Medulla oblongata (tissue), 1 donor: ENCODE results near the gene LARP4B.

Source experiments
- DNase-seq: peaks from one replicate; pipeline ENCODE4 v3.0.0-alpha.2; 2015; ENCODE audit errors: extremely low spot score

Gene LARP4B

GRCh38 chr10:807163-807957, 124.1 kb downstream of the LARP4B start:
- no peak for DNase-seq

GRCh38 chr10:806451-807162, 124.9 kb downstream of the LARP4B start:
- DNase-seq, result peak; percentile 14

GRCh38 chr10:805620-806305, 125.7 kb downstream of the LARP4B start:
- no peak for DNase-seq

DNA sequence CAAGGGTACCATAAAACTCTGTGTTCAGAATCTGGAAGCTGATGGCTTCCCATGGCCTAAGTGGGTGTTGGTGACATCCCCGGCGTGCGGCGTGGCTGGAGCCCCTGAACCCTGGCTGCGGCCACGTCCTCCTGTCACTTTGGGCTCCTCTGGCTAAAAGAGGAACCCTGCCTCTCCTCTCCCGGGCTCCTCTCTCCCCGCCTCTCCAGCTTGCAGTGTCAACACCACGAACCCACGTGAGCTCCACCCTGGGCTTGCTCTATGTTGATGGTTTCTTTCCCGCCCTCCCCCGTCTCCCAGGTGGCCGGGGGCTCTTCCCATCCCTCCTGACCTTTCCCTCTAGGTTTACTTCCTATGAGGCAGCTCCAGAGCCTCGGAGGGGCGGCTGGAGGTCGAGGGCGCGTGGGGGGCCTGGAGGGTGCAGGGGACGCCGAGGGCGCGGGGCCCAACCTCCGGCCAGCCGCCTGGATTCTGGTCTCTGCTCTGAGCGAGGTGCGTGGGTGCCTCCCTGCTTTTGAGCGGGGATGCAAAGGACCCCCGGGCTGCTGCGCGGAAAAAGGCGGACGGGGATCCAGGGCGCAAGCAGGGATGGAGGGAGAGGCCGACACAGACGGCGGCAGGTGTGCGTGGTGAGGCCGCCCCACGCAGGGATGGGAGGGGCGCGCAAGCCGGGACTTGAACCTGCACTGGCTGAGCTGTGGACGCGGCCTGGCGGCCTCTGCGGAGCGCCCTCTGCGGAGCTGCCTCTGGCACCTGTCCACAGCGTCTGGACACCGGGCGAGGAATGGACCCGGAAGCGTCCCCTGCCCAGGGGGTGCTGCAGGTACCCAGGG, 126.5 kb downstream of the LARP4B start:
- no peak for DNase-seq

DNA sequence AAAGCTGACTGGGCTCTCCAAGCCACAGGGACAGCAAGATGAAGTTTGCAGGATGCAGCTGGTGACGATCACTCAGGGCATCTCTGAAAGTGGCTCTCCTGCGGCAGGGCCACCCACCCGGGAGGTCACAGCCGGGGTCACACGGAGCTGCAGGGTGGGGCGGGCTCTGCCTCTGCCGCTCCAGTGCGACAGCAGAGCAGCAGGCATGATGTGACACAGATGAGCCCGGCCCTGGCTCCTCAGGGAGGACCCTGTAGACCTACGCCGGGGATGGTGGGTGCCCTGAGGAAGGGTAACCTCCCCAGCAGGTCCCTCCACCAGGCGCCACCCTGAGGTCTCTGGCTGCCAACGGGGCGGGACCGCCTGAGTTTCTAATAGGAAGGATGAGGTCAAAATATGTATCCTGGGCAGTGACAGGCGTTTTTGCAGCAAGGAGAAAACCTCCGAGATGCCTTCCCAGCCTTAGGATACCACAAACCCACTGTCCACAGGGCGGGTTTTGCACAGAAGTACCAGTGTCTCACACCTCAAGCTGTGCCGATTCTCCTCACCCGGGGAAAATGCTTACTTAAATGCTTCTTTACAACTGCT, 127.2 kb downstream of the LARP4B start:
- DNase-seq, result no peak

DNA sequence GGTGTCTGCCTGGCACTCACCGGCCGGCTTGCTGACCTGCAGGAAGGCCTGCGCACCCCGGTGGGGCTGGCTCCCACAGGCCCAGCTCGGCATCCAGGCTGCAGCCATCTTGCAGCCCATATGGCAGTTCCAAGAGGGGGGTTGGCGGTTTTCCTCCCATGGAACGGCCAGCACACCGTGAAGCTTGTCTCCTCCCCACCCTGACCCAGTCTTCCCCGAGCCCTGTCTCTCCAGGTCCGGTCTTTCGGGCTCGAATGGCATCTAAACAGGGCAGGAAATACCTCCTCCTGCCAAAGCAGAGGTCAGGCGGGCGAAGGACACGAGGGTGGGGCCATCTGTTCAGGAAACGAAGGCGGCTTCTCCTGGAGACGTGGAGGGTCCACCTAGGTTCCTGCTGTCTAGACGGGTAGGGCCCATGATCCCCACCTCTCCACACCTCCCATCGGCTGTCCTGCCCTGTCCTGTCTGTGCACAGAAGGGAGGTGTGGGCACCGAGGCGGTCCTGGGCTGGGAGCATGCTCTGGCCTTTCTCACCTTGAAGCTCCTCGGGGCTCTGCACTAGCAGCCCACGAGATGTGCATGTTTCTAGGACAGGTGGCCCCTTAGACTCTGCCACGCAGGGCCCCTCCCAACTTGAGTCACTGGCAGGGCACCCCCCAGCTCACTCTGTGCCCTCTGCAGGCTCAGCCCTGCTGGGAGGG, 128.3 kb downstream of the LARP4B start:
- DNase-seq, result no peak

- DNase-seq, result no peak
Measured at GRCh38 chr10:802506-802905, 129.0 kb downstream of the LARP4B start.

DNA sequence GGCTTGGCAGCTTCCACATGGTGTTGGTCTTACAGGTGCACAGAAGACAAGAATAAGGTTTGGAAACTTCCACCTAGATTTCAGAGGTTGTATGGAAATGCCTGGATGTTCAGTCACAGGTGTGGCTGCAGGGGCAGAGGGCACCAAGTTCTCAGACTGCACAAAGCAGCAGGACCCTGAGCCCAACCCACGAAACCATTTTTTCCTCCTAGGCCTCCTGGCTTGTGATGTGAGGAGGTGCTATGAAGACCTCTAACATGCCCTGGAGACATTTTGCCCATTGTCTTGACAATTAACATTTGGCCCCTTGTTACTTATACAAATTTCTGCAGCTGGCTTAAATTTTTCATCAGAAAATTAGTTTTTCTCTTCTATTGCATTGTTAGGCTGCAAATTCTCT, 134.3 kb downstream of the LARP4B start:
- DNase-seq, result no peak

DNA sequence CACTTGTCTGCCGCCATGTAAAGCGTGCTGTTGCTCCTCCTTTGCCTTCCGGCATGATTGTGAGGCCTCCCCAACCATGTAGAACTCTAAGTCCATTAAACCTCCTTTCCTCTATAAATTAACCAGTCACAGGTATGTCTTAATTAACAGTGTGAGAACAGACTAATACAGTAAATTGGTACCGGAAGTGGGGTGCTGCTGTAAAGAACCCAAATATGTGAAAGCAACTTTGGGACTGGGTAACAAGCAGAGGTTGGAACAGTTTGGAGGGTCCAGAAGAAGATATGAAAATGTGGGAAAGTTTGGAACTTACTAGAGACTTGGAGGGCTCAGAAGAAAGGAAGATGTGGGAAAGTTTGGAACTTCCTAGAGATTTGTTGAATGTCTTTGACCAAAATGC, 135.3 kb downstream of the LARP4B start:
- DNase-seq, result no peak

DNA sequence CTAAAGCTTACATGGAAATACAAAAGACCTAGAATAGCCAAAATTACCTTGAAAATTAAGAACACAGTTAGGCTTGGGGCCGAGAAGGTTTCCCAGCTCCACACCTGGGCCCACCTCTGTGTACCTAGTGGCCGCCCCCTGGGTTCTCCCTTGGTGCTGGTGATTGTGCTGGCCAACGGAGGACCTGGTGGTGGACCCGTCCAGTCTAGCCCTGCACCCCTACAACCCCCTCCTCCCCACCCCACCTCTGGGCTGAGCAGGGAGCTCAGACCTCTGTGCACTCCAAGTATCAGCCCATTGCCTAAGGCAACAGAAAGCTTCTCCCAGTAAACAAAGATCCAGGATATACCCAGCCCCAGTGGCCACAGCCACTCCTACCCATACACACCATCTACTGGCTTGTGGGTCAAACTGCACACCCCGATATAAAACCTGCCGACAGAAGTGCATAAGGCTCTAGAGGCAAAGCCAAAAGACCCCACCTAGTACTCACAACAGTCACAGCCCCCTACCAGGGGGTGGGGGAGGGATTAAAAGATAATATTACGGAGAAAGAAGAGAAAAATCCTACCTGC, 137.0 kb downstream of the LARP4B start:
- peak; percentile 12 for DNase-seq

DNA sequence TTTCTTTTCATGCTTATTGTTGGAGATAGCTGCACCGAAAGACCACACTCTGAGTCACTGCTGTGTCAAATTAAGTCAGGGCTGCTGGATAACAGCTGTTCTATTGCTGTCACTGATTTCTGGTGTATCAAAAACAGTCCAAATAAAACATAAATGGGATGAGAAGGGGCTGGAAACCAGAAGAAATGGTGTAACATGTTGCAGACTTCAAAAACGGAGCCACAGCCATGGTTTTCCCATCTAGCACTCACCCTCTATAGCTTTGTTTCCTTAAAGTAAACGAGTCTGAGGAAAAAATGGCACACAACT, 138.8 kb downstream of the LARP4B start:
- no peak for DNase-seq

GRCh38 chr10:792083-792791, 139.3 kb downstream of the LARP4B start:
- no peak for DNase-seq

DNA sequence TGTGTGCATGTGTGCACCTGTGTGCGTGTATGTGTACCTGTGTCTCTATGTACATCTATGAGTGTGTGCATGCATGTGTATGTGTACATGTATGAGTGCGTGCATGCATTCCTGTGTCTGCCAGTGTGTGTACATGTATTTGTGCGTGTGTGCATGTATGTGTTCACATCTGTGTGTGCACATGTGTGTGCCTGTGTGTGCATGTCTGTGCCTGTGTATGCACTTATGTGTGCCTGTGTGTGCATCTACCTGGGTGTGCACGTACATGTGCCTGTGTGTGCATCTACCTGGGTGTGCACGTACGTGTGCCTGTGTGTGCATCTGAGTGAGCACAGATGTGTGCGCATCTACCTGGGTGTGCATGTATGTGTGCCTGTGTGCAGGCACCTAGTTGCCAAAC, 139.9 kb downstream of the LARP4B start:
- no peak for DNase-seq

- no peak for DNase-seq
Measured at GRCh38 chr10:790821-791551, 140.5 kb downstream of the LARP4B start.

DNA sequence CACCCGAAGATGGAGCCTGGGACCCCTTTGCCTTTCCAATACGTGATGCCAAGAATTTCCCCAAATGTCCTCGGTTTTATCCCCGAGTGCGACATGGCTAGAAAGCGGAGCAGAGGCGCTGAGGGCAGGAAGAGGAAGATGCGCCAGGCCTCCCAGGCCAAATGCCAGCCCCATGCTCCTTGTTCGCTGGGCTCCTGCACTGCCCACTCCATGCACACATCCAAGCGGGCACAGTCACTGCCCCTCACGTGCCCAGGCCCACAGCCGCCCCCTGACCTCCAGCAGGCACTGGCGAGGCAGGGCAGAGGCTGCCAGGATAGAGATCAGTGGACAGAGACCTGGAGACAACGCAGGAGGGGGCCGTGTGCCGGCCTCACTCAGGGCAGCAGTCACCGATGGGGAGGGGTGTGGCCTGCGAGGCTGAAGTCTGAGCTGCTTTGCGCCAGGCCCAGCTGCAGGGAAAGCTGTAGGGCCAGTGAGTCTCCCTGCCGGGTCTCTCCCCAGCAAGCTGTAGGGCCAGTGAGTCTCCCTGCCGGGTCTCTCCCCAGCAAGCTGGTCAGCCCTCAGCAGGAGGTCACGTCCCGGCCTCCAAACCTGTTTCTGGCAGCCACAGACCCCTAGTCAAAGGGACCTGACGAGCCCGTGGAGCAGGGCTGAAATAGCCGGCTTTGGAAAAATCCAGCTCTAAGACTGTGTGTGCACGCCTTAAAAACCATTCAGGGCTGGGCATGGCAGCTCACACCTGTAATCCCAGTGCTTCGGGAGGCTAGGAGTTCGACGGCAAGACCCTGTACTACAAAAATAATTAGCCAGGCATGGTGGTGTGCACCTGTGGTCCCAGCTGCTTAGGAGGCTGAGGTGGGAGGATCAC, 141.4 kb downstream of the LARP4B start:
- DNase-seq, result no peak

DNA sequence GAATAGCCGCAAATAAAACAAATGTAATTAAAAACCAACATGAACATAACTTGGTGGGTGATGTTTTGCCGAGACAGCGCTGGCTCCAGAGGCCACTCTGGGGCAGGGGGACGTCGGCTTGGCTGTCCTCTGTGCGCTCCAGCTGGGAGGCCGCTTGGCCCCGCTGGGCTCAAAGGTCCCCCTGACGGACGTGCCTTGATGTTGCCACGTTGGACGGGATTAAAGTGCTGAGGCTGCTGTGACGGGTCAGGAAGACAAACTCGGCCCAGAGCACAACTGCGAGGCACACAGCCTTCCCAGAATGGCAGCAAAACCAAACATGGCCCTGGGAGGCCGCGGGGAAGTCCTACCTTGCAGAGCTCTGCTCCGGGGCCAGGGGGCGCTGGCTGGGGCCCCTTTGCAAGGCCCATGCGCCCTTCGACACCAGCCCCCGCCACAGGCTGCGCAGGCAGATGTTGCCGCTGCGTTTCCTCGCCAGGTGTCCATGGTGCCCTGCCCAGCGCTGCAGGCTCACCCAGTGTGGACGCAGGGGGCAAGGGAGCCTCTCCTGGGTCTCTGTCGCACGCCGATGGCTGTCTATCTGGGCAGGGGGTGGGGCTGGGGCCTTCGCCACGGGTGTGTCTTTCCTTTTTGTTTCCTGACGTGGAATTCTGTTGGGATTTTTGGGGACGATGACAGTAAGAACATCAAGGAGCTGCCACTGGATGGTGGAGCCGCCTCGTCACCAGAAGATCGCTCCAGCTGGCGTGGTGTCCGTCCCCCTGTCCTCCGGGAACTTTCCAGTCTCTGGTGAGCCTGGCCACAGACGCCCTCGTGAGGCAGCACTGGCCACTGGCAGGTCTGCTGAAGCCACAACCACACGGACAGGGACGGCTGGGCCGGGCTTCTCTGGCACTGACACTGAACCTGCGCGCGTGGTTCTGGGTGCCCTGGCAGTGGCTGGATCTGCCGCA, 142.4 kb downstream of the LARP4B start:
- DNase-seq, result peak; percentile 68
